Fibroblast of skin of left biceps (primary cell): ENCODE measurements around the gene PTPRE.

Experiments used
- DNase-seq, 2 experiments: peaks; one replicate each; pipeline ENCODE4 v3.0.0-alpha.2; 2013; ENCODE audit warnings: low read depth in 2 of 2

The PTPRE gene

GRCh38 chr10:128046156-128046952, 139.5 kb downstream of the PTPRE start:
- DNase-seq = no peak

DNA sequence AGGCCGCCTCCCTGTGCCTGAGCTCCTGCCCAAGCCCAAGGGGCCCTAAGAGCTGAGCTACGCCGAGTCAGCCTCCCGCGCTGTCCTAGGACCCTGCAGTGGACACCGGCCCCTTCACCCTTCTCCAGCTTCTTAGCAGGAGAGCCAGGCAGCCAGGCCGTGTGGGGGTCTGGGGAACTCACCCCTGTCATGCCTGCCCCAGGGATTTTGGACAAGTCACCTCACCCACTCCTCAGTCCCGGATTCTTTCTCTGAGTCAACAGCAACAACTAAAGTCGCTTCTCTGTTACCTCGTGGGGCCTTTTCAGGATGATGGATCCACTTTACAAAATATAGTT, 140.0 kb downstream of the PTPRE start:
- no peak for DNase-seq

GRCh38 chr10:128047351-128047750, 140.4 kb downstream of the PTPRE start:
- DNase-seq = no peak

- no peak for DNase-seq
These were observed 141.3 kb downstream of the PTPRE start for GRCh38 chr10:128047991-128048818.

GRCh38 chr10:128048819-128049210, 141.9 kb downstream of the PTPRE start:
- no peak for DNase-seq

DNA sequence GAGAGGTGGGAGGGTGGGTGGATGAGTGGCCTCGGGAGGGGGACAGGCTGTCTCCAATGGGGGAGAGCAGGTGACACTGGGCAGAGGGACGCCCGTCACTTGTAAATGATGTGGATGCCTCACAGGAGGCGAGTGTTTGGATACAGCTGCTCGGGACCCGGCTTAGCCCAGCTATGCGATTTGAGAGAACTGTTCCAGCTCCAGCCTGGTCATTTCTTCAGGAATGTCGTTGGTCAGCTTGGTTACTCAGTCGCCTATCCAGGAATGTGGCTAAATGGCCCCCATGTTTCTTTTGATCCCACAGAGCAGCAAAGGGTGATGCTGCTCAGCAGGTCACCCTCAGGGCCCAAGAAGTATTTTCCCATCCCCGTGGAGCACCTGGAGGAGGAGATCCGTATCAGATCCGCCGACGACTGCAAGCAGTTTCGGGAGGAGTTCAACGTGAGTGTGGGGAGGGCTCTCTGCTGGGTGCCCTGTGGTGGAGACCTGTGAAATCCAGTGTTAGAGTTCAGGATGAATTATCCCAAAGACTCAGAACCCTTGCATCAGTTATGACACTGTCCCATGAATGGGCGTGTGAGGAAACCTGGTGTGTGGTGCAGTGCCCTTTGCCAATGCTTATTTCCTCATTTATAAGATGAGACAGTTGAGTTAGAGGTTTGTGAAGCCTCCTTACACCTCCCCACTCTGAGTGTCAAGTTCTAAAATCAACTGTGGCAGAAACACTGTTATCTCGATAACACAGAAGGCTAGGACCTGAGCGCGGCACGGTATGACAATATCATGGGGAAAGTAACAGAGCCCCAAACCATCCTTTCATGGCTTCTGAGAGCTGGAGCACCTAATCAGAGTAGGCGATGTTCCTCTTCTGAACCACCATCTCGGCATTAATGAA, 142.6 kb downstream of the PTPRE start:
- DNase-seq = no peak

DNA sequence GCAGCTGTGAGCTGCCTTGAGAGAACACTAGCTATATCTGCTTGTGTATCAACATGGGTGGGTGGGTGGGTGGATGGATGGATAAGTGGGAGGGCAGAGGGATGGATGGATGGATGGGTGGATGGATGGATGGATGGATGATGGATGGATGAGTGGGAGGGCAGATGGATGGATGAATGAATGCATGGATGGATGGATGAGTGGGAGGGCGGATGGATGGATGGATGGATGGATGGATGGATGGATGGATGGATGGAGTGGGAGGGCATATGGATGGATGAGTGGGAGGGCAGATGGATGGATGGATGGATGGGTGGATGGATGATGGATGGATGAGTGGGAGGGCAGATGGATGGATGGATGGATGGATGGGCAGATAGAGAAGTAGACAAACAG, 143.2 kb downstream of the PTPRE start:
- no peak for DNase-seq

GRCh38 chr10:128050936-128051335, 144.0 kb downstream of the PTPRE start:
- no peak for DNase-seq

- no peak for DNase-seq
These were observed 144.6 kb downstream of the PTPRE start for GRCh38 chr10:128051548-128051947.

DNA sequence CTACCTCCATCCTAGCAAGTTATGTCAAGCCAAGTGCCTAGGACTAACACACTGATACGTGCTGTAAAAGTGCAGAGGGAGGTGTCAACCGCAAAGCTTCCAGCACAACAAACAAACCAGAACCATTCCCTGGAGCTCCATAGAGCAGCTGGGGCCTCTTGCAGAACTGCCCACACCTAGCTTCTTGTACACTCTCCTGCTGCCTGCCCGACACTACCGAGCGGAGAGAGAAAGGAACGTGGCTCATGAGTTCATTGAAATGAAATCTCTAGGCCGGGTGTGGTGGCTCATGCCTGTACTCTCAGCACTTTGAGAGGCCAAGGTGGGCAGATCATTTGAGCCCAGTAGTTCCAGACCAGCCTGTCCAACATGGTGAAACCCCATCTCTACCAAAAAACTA, 145.8 kb downstream of the PTPRE start:
- no peak for DNase-seq

GRCh38 chr10:128053356-128053755, 146.5 kb downstream of the PTPRE start:
- no peak for DNase-seq

DNA sequence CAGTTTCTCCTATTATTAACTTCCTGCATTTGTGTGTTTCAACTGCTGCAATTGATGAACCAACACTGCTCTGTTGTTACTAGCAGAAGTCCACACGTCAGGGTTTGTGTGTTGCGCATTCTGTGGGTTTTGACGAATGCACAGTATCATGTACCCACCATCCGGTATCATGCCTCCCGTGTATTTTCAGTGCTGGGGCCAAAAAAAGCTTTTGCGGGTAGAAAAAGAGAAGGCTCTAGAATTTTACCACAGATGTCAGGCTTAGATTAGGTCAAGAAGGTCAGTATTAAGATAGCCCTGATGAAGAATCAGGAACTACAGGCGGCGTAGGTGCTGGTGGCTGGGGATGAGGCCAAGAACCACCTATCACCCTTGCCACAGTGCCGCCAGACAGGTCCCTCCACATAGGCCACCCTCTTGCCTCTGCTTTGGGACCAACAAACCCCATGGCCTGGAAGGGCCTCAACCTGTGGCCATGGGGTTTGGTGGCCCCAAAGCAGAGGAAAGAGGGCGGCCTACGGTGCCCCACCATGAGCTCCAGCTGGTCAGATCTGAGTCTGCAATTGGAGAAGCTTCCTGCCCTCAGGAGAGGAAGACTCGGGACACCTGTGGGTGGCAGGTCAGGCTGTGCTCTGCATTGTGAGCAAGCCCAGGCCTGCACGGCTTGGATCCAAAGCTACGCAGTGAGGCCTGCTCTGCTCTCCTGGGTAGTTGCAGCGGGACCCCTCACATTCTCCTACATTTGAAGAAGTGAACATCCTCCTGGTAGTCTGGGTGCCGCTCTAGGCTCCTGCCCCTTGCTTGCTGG, 147.5 kb downstream of the PTPRE start:
- no peak for DNase-seq

DNA sequence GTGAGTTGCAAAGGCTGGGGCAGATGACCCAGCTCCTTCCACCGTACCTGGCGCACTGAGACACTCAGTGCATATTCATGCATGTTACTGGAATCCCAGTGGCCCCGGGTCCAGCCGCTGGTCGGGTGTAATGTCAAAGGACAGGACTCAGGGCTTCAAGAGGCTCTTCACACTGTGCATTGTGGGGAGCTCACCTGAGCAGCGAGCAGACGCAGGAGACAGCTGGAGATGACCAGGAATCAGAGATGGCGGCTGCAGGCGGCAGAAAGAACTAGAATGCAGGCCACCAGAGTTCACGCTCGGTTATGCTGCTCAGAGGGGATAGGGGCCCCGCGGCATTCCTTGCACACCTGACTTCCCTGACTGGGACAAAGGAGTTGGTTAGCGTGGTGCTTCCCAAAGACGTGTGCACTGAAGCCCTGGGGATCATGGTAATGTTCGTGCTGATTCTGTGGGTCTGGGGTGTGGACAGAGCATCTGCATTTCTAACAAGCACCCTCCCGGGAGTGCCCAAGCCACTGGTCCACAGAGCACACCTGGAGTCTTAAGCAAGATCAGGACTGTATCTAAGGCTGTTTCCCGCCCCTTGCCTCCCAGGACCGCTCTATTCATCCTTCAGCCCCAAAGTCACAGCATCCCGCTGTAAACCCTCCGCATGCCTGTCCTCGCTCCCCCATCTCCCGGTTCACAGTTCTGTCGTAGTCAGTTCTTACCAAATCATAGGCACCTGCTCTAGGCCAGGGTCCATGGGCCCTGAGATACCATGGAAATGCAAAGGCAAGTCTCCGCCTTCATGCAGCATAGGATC, 148.4 kb downstream of the PTPRE start:
- no peak for DNase-seq

DNA sequence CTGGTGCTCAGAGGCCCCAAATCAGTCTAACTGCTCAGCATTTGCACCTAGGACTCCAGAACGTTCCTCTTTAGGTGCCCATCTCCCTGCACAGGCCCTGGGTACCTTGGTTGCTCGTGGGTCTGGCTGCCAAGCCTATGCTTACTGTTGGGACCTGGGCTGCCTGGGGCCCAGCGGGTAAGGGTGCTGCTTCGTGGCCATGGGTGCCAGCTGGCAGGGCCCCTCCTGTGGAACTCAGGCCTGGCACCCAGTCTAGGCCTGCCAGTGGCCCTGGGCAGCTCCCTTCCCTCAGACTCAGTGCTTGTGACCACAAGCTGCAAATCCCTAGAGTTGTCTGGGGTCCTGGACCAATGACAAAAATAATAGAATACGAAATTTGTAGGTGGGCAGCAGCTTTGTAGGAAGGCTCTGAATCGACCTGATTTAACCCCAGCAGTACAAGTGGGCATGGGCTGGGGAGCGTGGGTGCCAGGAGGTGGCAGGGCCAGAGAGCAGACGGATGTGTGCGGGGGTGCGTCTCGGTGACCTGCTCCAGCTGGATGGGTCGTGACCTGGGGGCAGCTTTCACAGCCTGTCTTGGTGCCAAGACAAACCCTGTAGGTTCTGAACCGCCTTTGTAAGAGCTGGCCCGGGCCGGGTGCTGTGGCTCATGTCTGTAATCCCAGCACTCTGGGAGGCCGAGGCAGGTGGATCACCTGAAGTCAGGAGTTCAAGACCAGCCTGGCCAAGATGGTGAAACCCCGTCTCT, 149.6 kb downstream of the PTPRE start:
- no peak for DNase-seq

DNA sequence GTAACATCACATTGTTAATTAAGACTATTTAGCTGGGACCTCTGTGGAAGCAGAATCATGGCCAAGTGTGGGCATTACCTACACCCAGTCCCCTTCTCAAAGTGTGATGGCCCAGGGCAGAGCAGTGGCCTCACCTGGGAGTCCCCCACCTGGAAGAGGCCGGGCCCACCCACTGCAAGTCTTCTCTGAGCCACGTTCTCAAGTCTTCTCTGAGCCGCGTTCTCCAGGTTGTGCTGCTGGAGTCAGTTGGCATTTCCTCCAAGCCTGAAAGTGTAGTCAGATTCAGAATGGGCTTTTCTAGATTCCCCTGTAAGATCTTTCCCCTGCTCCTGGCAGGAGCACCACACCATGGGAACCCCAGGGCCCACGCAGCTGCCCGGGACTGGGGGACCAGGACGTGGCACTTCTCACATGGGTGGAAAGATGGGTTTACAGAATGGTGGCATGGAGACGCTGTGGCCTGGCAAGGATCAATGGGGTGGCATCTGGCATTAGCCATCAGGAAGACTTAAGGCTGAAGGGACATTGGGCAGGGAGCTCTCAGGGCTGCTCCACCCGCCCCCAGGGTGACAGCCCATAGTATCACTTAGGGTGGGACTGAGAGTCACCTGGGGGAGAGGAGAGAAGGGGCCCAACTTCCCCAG, 151.3 kb downstream of the PTPRE start:
- no peak for DNase-seq

DNA sequence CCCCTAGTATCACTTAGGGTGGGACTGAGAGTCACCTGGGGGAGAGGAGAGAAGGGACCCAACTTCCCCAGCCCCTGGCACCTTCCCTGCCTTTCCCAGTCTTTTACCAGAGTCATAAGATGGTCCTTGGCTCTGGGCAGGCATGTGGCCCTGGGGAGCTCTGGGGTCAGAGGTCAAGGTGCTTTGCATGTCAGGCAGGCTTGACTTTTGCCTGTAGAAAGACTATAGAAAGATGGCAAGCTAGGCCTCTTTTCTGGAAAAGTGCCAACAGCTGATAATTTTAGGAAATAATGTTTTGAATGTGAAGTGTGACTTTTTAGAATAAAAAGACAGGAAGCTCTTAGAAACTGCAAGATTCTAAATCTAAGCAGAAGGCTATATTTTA, 151.8 kb downstream of the PTPRE start:
- no peak for DNase-seq

DNA sequence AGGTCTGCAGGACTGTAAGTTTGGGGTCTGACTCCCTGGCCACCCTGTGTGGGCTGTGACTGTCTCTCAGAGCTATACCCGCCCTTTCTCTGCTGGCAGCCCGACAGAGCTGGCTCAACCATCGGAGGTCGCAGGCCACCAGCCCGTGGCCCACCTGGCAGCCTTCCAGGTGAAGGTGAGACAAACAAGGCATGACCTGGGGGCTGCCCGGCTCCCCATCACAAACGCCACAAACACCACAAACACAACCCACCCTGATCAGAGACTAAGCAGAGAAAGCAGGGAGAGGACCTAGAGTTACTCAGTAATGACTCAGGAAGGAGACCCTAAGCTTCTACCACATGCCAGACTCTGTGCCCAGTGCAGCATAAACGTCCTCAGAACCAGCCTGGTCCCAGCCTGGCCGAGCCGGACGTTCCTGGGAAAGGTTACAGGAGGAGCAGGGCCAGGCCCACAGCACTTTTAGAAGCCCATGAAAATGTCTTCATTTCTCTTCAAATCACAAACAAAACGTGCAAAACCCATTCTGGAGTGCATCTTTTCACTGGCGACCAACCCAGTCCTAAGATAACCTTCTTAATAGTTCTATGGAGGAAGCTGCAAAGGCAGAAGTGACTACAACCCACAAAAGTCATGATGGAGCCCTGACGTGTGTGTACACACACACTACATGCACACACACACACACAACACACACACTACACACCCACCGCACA, 152.5 kb downstream of the PTPRE start:
- no peak for DNase-seq

- DNase-seq = no peak
These were observed 153.0 kb downstream of the PTPRE start for GRCh38 chr10:128059982-128060293.
